NCI-H2029 treated with DMSO at 0.1 percent for 48 hours (cell line): ENCODE data around the gene PLPPR5.
"Not testable (repeated sequence)": the region's sequence is repeated elsewhere in the genome, so short reads cannot be mapped to it uniquely, and the experiment has no call there.

ENCODE experiments used
- DNase-seq: peaks from one replicate; lab custom pipeline; 2025; lab: John Stamatoyannopoulos, UW

Gene PLPPR5

GRCh38 chr1:98919211-98919610 lies 85.5 kb downstream of the PLPPR5 start:
- no peak for DNase-seq

GRCh38 chr1:98914547-98914946 lies 90.1 kb downstream of the PLPPR5 start:
- DNase-seq = no peak

- DNase-seq = no peak
These were observed 93.8 kb downstream of the PLPPR5 start for GRCh38 chr1:98910827-98911226.

- no peak for DNase-seq
These were observed 95.7 kb downstream of the PLPPR5 start for GRCh38 chr1:98908980-98909379.

- DNase-seq = no peak
These were observed 97.9 kb downstream of the PLPPR5 start for GRCh38 chr1:98906809-98907208.

GRCh38 chr1:98906361-98906760 lies 98.3 kb downstream of the PLPPR5 start:
- DNase-seq = no peak

GRCh38 chr1:98904684-98905083 lies 100.0 kb downstream of the PLPPR5 start:
- no peak for DNase-seq

GRCh38 chr1:98903726-98904125 lies 100.9 kb downstream of the PLPPR5 start:
- DNase-seq = no peak

- no peak for DNase-seq
These were observed 101.4 kb downstream of the PLPPR5 start for GRCh38 chr1:98903261-98903660.

- DNase-seq = no peak
These were observed 105.7 kb downstream of the PLPPR5 start for GRCh38 chr1:98898940-98899339.

- DNase-seq = no peak
These were observed 107.2 kb downstream of the PLPPR5 start for GRCh38 chr1:98897479-98897878.

- no peak for DNase-seq
These were observed 107.8 kb downstream of the PLPPR5 start for GRCh38 chr1:98896711-98897445.

- no peak for DNase-seq
These were observed 111.3 kb downstream of the PLPPR5 start for GRCh38 chr1:98893371-98893770.

GRCh38 chr1:98888869-98889268 lies 115.8 kb downstream of the PLPPR5 start:
- no peak for DNase-seq

GRCh38 chr1:98887507-98887906 lies 117.2 kb downstream of the PLPPR5 start:
- no peak for DNase-seq

GRCh38 chr1:98884864-98885263 lies 119.8 kb downstream of the PLPPR5 start:
- no peak for DNase-seq

GRCh38 chr1:98881901-98882300 lies 122.8 kb downstream of the PLPPR5 start:
- DNase-seq = no peak

GRCh38 chr1:98881234-98881633 lies 123.4 kb downstream of the PLPPR5 start:
- DNase-seq = not testable (repeated sequence)

- no peak for DNase-seq
These were observed 129.8 kb downstream of the PLPPR5 start for GRCh38 chr1:98874828-98875227.

GRCh38 chr1:98870959-98871903 lies 133.4 kb downstream of the PLPPR5 start:
- DNase-seq = no peak

GRCh38 chr1:98865796-98866195 lies 138.9 kb downstream of the PLPPR5 start:
- DNase-seq = no peak

GRCh38 chr1:98860329-98860728 lies 144.3 kb downstream of the PLPPR5 start:
- no peak for DNase-seq

GRCh38 chr1:98854137-98854536 lies 150.5 kb downstream of the PLPPR5 start:
- DNase-seq = no peak
